ENCODE results near the gene TNFRSF14. TPM values are rescaled to one million over a fixed set of nuclear protein-coding genes. Genes with fewer than 3 reads are reported as not detected.

Gene TNFRSF14
- total and polyA plus RNA-seq, 2 donors (not counting 1 experiment from before 2014, with no cell fraction given) = 239 to 427 TPM

GRCh38 chr1:2523891-2524609, 32.1 kb upstream of the TNFRSF14 start:
- Histone ChIP-seq H2AFZ (ENCODE audit: insufficient read depth, low read depth, low read length, poor library complexity, severe bottlenecking) (no peak overlapping the region), H4K20me1 (ENCODE audit: control insufficient read depth, insufficient read depth, low read length, poor library complexity, severe bottlenecking) (peaks cover 68% of the 10 kb centered on the region), H3K27ac (ENCODE audit: low read length in 2 of 2) (no peak overlapping the region), H3K79me2 (ENCODE audit: control insufficient read depth, insufficient read depth, low read length) (peaks cover 64% of the 10 kb centered on the region), H3K9ac (ENCODE audit: low read length) (no peak overlapping the region), H3K9me3 (ENCODE audit: control extremely low read depth in 1 of 3, control insufficient read depth in 2 of 3, insufficient read depth in 1 of 3, low read length in 2 of 3) (no peaks in the 10 kb centered on the region), H3K27me3 (replicated peaks in 1 of 4; ENCODE audit: control extremely low read depth in 1 of 4, control insufficient read depth in 3 of 4, insufficient read depth in 4 of 4, low read length in 3 of 4) (peaks cover 0 to 11% (median 1%) of the 10 kb centered on the region in 4 experiments), H3K36me3 (replicated peaks in 1 of 2; ENCODE audit: control extremely low read depth in 1 of 2, control insufficient read depth in 1 of 2, extremely low read depth in 1 of 2, insufficient read depth in 2 of 2, low read length in 1 of 2) (peaks cover 0 to 23% of the 10 kb centered on the region in 2 experiments), H3K4me3 (ENCODE audit: control extremely low read depth in 1 of 5, extremely low read depth in 1 of 5, insufficient read depth in 1 of 5, low read depth in 2 of 5, low read length in 4 of 5) (no peak overlapping the region), H3K4me2 (replicated peaks; ENCODE audit: low read depth, low read length, poor library complexity, severe bottlenecking) (peak overlapping the region; percentile 95), H3K4me1 (ENCODE audit: control insufficient read depth in 2 of 2, insufficient read depth in 2 of 2, low read length in 2 of 2) (peaks cover 31 to 38% of the 10 kb centered on the region in 2 donors)
- no peaks in the 10 kb centered on the region for H3K9me3 Mint-ChIP-seq (ENCODE audit: insufficient read depth)
- ChIA-PET CTCF (interaction anchor here (1.0 kb wide), 2 partner anchors 23 to 109 kb away, joined by 3 to 4 read pairs; no protein-coding TSS in a partner anchor), POLR2A (interaction anchor here (0.8 kb wide), 1 partner anchor 62 kb away, joined by 5 read pairs; no protein-coding TSS in a partner anchor)
- peak overlapping the region; percentile 71 for H3K27ac Mint-ChIP-seq
- intact Hi-C loops (cut with micrococcal nuclease) = no loop called here
- ATAC-seq (ENCODE audit: low read depth) (no peak), DNase-seq (no peak)
- peak overlapping the region; percentile 96 for H3K4me3 Mint-ChIP-seq
- H3K4me1 Mint-ChIP-seq = peaks cover 36% of the 10 kb centered on the region
- H3K27me3 Mint-ChIP-seq = no peaks in the 10 kb centered on the region
- TF ChIP-seq EZH2 (IDR thresholded peaks at IDR 0.05; ENCODE audit: borderline replicate concordance, insufficient read depth, low read depth, low read length, poor library complexity, severe bottlenecking) = no peak
- TF ChIP-seq CTCF (IDR thresholded peaks at IDR 0.05) = no peak
- WGBS (ENCODE audit: insufficient coverage) = 83% methylated on average over 9 of the region's 10 CpGs

GRCh38 chr1:2525572-2525919, 30.6 kb upstream of the TNFRSF14 start:
- no peaks in the 10 kb centered on the region for H3K27me3 Mint-ChIP-seq
- Histone ChIP-seq H3K4me1 (ENCODE audit: control insufficient read depth in 2 of 2, insufficient read depth in 2 of 2, low read length in 2 of 2) (peaks cover 35 to 47% of the 10 kb centered on the region in 2 donors), H3K36me3 (replicated peaks in 1 of 2; ENCODE audit: control extremely low read depth in 1 of 2, control insufficient read depth in 1 of 2, extremely low read depth in 1 of 2, insufficient read depth in 2 of 2, low read length in 1 of 2) (peaks cover 0 to 13% of the 10 kb centered on the region in 2 experiments), H4K20me1 (ENCODE audit: control insufficient read depth, insufficient read depth, low read length, poor library complexity, severe bottlenecking) (peaks cover 59% of the 10 kb centered on the region), H3K4me2 (replicated peaks; ENCODE audit: low read depth, low read length, poor library complexity, severe bottlenecking) (peak overlapping the region; percentile 95), H3K9ac (ENCODE audit: low read length) (peak overlapping the region; percentile 85), H3K4me3 (ENCODE audit: control extremely low read depth in 1 of 5, extremely low read depth in 1 of 5, insufficient read depth in 1 of 5, low read depth in 2 of 5, low read length in 4 of 5) (peak overlapping the region; percentile 48 to 96 (median 74)), H3K79me2 (ENCODE audit: control insufficient read depth, insufficient read depth, low read length) (peaks cover 61% of the 10 kb centered on the region), H3K27me3 (replicated peaks in 1 of 4; ENCODE audit: control extremely low read depth in 1 of 4, control insufficient read depth in 3 of 4, insufficient read depth in 4 of 4, low read length in 3 of 4) (peaks cover 0 to 18% (median 5%) of the 10 kb centered on the region in 4 experiments), H3K27ac (ENCODE audit: low read length in 2 of 2) (peak overlapping the region in 1 of 2 donors; percentile 78), H2AFZ (ENCODE audit: insufficient read depth, low read depth, low read length, poor library complexity, severe bottlenecking) (peak overlapping the region; percentile 42), H3K9me3 (ENCODE audit: control extremely low read depth in 1 of 3, control insufficient read depth in 2 of 3, insufficient read depth in 1 of 3, low read length in 2 of 3) (peaks cover 0 to under 1% (median 0%) of the 10 kb centered on the region in 3 donors)
- H3K4me3 Mint-ChIP-seq = peak overlapping the region; percentile 96
- POLR2A ChIA-PET = interaction anchor here (0.5 to 2.5 kb wide), 13 partner anchors 15 to 134 kb away, joined by 3 to 28 read pairs (median 5); partner anchors contain the start of genes MORN1, PRXL2B, RER1 and TNFRSF14
- no peak for DNase-seq
- CTCF ChIA-PET = interaction anchor here (1.0 to 1.9 kb wide), 5 partner anchors 22 to 331 kb away, joined by 3 to 20 read pairs (median 5); partner anchors contain the start of genes FAAP20 and TNFRSF14
- no peaks in the 10 kb centered on the region for H3K9me3 Mint-ChIP-seq (ENCODE audit: insufficient read depth)
- ATAC-seq (ENCODE audit: low read depth) = no peak
- TF ChIP-seq CTCF (IDR thresholded peaks at IDR 0.05) = no peak
- TF ChIP-seq EZH2 (IDR thresholded peaks at IDR 0.05; ENCODE audit: borderline replicate concordance, insufficient read depth, low read depth, low read length, poor library complexity, severe bottlenecking) = no peak
- intact Hi-C loops (cut with micrococcal nuclease) = loop anchor here (5.0 kb wide), 1 partner anchor 608 kb away; the partner anchor contains the start of genes CALML6 and TMEM52
- H3K27ac Mint-ChIP-seq = peak overlapping the region; percentile 37
- WGBS (ENCODE audit: insufficient coverage) = 11% methylated on average over 20 of the region's 20 CpGs
- peaks cover 38% of the 10 kb centered on the region for H3K4me1 Mint-ChIP-seq

Measured in B cell (primary cell).